Choroid plexus epithelial cell (primary cell): ENCODE measurements around the gene OR6B2.

Experiments
- DNase-seq: peaks from one replicate; pipeline ENCODE4 v3.0.0-alpha.2; 2010; ENCODE audit warnings: low read depth
- H3K4me3 ChIP-seq: 2 replicates; pipeline ENCODE4 v1.5.1; 2011; ENCODE audit warnings: low read depth, mild to moderate bottlenecking, control low read depth, low read length, moderate library complexity
- TF ChIP-seq, protein P1 (sequence below): conservative IDR thresholded peaks from 2 replicates; pipeline ENCODE4 v1.5.1; 2011; ENCODE audit warnings: low read depth, mild to moderate bottlenecking, control low read depth, inconsistent platforms, low read length, moderate library complexity

The OR6B2 gene

GRCh38 chr2:240042740-240043139 lies 12.5 kb upstream of the OR6B2 start:
- no peak overlapping the region for H3K4me3 ChIP-seq
- TF ChIP-seq, protein P1, sequence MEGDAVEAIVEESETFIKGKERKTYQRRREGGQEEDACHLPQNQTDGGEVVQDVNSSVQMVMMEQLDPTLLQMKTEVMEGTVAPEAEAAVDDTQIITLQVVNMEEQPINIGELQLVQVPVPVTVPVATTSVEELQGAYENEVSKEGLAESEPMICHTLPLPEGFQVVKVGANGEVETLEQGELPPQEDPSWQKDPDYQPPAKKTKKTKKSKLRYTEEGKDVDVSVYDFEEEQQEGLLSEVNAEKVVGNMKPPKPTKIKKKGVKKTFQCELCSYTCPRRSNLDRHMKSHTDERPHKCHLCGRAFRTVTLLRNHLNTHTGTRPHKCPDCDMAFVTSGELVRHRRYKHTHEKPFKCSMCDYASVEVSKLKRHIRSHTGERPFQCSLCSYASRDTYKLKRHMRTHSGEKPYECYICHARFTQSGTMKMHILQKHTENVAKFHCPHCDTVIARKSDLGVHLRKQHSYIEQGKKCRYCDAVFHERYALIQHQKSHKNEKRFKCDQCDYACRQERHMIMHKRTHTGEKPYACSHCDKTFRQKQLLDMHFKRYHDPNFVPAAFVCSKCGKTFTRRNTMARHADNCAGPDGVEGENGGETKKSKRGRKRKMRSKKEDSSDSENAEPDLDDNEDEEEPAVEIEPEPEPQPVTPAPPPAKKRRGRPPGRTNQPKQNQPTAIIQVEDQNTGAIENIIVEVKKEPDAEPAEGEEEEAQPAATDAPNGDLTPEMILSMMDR = no peak
- no peak for DNase-seq

GRCh38 chr2:240041363-240041762 lies 11.1 kb upstream of the OR6B2 start:
- no peak for DNase-seq
- H3K4me3 ChIP-seq = no peak overlapping the region
- TF ChIP-seq, protein P1 = no peak

DNA sequence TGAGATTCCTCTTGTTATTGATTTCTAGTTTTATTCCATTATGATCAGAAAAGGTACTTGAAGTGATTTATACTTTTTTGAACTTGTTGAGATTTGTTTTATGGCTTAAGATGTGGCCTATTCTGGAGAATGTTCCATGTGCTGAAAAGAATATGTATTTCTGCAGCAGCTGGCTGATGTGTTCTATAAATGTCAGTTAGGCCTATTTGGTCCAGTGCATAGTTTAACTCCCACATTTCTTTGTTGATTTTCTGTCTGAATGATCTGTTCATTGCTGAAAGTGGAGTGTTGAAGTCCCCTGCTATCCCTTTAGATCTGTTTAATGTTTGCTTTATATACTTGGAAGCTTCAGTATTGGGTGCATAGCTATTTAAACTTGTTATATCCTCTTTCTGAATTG lies 7.1 kb upstream of the OR6B2 start:
- no peak overlapping the region for H3K4me3 ChIP-seq
- DNase-seq = no peak
- TF ChIP-seq, protein P1 = no peak

GRCh38 chr2:240033330-240033678 lies 3.1 kb upstream of the OR6B2 start:
- DNase-seq = no peak

DNA sequence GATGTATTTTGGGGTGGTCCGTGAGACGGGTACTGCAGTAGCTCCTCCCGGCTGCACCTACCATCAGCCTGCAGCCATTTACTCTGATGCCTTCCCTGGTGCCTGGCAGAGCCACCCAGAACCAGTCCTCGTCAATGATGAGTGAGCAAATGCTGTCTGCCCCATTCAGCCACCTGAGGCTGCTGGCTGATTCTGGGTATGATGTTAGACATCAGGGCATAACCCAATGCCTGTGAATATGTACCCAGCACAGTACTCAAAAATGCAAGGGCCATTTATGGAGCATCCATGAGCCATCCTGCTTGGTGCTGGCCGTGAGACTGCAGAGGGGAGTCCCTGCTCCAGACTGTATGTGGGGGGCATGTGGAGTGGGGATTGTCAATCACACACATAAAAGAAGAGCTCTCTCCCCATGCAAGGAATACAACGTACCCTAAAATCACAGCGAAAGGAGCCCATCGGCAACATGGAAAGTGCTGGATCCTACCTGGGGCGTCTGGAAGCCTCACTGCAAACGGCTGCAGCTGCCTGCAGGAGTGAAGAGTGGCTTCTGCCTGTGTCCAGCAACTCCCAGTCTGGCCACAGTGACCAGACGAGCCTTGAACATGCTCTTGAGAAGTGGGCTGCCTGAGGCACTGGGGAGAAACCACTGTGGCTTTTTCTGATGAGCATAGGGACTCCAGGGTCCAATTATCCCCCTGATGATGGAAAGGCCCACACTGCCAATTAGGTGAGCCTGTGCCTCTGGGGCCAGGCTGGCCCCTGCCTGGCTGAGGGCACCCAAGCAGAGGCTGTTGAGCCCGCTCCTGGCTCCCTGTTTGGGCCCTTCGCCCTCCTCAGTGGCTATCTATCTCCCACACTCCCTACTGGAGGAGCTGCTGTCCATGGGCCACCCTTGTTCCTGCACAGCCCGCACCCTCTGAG lies 2.4 kb upstream of the OR6B2 start:
- DNase-seq = no peak
- TF ChIP-seq, protein P1 = no peak
- no peak overlapping the region for H3K4me3 ChIP-seq

More at GRCh38 chr2:240033330-240033678, 3.1 kb upstream of the OR6B2 start:
- TF ChIP-seq, protein P1 = no peak
- H3K4me3 ChIP-seq = no peak overlapping the region

DNA sequence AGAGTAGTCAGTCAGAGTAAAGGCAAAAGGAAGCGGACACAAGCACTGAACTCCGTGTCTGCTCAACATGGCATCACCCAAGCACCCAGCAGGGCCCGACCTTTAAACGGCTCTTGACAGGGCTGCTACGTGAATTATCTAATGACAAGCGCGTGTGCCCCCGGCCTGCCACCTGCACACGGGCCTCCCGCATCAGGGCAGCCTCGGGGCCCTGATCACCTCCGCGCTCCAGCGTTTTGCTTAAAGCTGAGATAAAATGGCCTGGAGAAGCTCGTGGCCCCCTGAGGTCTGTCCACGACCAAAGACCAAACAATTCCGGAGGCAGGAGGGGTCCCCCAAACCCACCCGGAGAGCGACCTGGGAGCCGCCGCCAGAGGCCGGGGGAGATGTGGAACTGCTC lies 5.5 kb downstream of the OR6B2 start:
- H3K4me3 ChIP-seq = peak overlapping the region; percentile 97
- DNase-seq = peak; percentile 9
- TF ChIP-seq, protein P1 = no peak

GRCh38 chr2:240023792-240024191 lies 6.4 kb downstream of the OR6B2 start:
- no peak overlapping the region for H3K4me3 ChIP-seq
- DNase-seq = no peak
- TF ChIP-seq, protein P1 = no peak
